IMR-90 (cell line): Measurements from ENCODE around the gene KCNG4. TPM values are rescaled to one million over a fixed set of nuclear protein-coding genes. Genes with fewer than 3 reads are reported as not detected.

Experiments
- ATAC-seq: fragments of 200-7000 bp; cut with Tn5 transposase; 2 replicates; pipeline ENCODE4 v1.9.1; 2020; ENCODE audit warnings: low read depth, mild to moderate bottlenecking, moderate library complexity
- BruUV-seq: library from RNA; stranded (reverse); fragments of 400-500 nt; replicated peaks from 2 replicates; lab custom pipeline; 2021; lab: Mats Ljungman, UMichigan
- CTCF ChIA-PET: fragments of 300-600 bp; formaldehyde crosslinking; extraction: SDS; loops from one replicate; lab custom pipeline; 2021; ENCODE audit warnings: antibody characterized with exemption; lab: Yijun Ruan, JAX
- POLR2A ChIA-PET: fragments of 300-600 bp; sonication (Branson Sonifier 250); formaldehyde crosslinking; loops from one replicate; lab custom pipeline; 2022; ENCODE audit warnings: antibody characterized with exemption; ENCODE audit not compliant: unreplicated experiment; lab: Charles Lee
- DNase-seq: peaks from one replicate; pipeline ENCODE4 v3.0.0; 2013
- H2AFZ ChIP-seq: replicated peaks from 2 replicates; pipeline ENCODE3; 2013; ENCODE audit warnings: low read length, mild to moderate bottlenecking; ENCODE audit not compliant: poor library complexity
- H2AK5ac ChIP-seq: 2 replicates; pipeline ENCODE4 v1.6.1; 2013; ENCODE audit warnings: low read depth, low read length, inconsistent platforms
- H2AK9ac ChIP-seq: replicated peaks from 2 replicates; pipeline ENCODE3; 2013; ENCODE audit warnings: mild to moderate bottlenecking, low read depth, low read length, moderate library complexity; ENCODE audit not compliant: poor library complexity
- H2BK120ac ChIP-seq: 2 replicates; pipeline ENCODE4 v1.6.1; 2013; ENCODE audit warnings: low read depth, low read length, inconsistent platforms
- H2BK15ac ChIP-seq: 3 replicates; pipeline ENCODE4 v1.6.1; 2013; ENCODE audit warnings: low read depth, low read length, inconsistent platforms
- H2BK20ac ChIP-seq: 2 replicates; pipeline ENCODE4 v1.6.1; 2013; ENCODE audit warnings: low read depth, mild to moderate bottlenecking, inconsistent platforms, low read length, moderate library complexity
- H2BK5ac ChIP-seq: 2 replicates; pipeline ENCODE4 v1.6.1; 2013; ENCODE audit warnings: mild to moderate bottlenecking, low read depth, low read length, inconsistent platforms; ENCODE audit not compliant: poor library complexity, severe bottlenecking
- H3K14ac ChIP-seq: replicated peaks from 2 replicates; pipeline ENCODE4 v1.6.1; 2013; ENCODE audit warnings: low read depth, low read length, inconsistent platforms
- H3K18ac ChIP-seq: 2 replicates; pipeline ENCODE4 v1.6.1; 2013; ENCODE audit warnings: low read depth, low read length, control low read depth
- H3K23ac ChIP-seq: 2 replicates; pipeline ENCODE4 v1.6.1; 2013; ENCODE audit warnings: low read depth, low read length, inconsistent platforms
- H3K27ac ChIP-seq: 2 replicates; pipeline ENCODE4 v1.5.1; 2013; ENCODE audit warnings: mild to moderate bottlenecking, control low read depth, low read length; ENCODE audit not compliant: insufficient read depth
- H3K27me3 ChIP-seq: 2 replicates; pipeline ENCODE4 v1.6.1; 2013; ENCODE audit warnings: low read length; ENCODE audit not compliant: control insufficient read depth, insufficient read depth
- H3K36me3 ChIP-seq: 2 replicates; pipeline ENCODE4 v1.6.1; 2013; ENCODE audit warnings: low read length, mixed read lengths; ENCODE audit not compliant: control insufficient read depth, insufficient read depth
- H3K4ac ChIP-seq: 2 replicates; pipeline ENCODE4 v1.6.1; 2013; ENCODE audit warnings: low read depth, low read length, inconsistent platforms
- H3K4me1 ChIP-seq: 2 replicates; pipeline ENCODE4 v1.6.1; 2013; ENCODE audit warnings: low read length, mixed read lengths; ENCODE audit not compliant: control insufficient read depth, insufficient read depth
- H3K4me2 ChIP-seq: 2 replicates; pipeline ENCODE4 v1.6.1; 2013; ENCODE audit warnings: low read depth, mild to moderate bottlenecking, control low read depth, low read length, moderate library complexity
- H3K4me3 ChIP-seq: 2 replicates; pipeline ENCODE4 v1.5.1; 2013; ENCODE audit warnings: low read depth, mild to moderate bottlenecking, control low read depth, low read length, moderate library complexity; ENCODE audit not compliant: insufficient read depth
- H3K56ac ChIP-seq: 2 replicates; pipeline ENCODE4 v1.6.1; 2013; ENCODE audit warnings: low read length, inconsistent platforms; ENCODE audit not compliant: insufficient read depth; ENCODE audit errors: extremely low read depth
- H3K79me1 ChIP-seq, 2 experiments: 2 replicates each; pipeline ENCODE4 v1.6.1; 2013; ENCODE audit warnings: low read length in 2 of 2, inconsistent platforms in 1 of 2, low read depth in 1 of 2
- H3K9ac ChIP-seq: 2 replicates; pipeline ENCODE4 v1.6.1; 2013; ENCODE audit warnings: low read depth, low read length, control low read depth
- H3K9me1 ChIP-seq: 2 replicates; pipeline ENCODE4 v1.6.1; 2013; ENCODE audit warnings: low read length, inconsistent platforms; ENCODE audit not compliant: insufficient read depth
- H3K9me3 ChIP-seq: 2 replicates; pipeline ENCODE4 v1.6.1; 2013; ENCODE audit warnings: low read length; ENCODE audit not compliant: control insufficient read depth, insufficient read depth
- H4K20me1 ChIP-seq: 2 replicates; pipeline ENCODE4 v1.6.1; 2013; ENCODE audit warnings: low read length, inconsistent platforms; ENCODE audit not compliant: insufficient read depth
- H4K5ac ChIP-seq: 2 replicates; pipeline ENCODE4 v1.6.1; 2013; ENCODE audit warnings: mild to moderate bottlenecking, low read depth, low read length, control low read depth
- H4K8ac ChIP-seq, 2 experiments: 2 replicates each; pipeline ENCODE4 v1.6.1; 2013; ENCODE audit warnings: low read depth in 2 of 2, low read length in 2 of 2, control low read depth in 1 of 2, inconsistent platforms in 1 of 2
- H4K91ac ChIP-seq: 2 replicates; pipeline ENCODE4 v1.6.1; 2013; ENCODE audit warnings: low read depth, low read length, inconsistent platforms; ENCODE audit not compliant: insufficient read depth
- BHLHE40 ChIP-seq: fragments of 150-350 bp; IDR thresholded peaks from 2 replicates; pipeline ENCODE4 v1.6.1; 2016; ENCODE audit warnings: mild to moderate bottlenecking, low read depth, low read length
- CEBPB ChIP-seq: IDR thresholded peaks from 2 replicates; pipeline ENCODE4 v1.6.1; 2012; ENCODE audit warnings: low read depth, low read length, improper control_type of control experiment
- MAFK ChIP-seq: IDR thresholded peaks from 2 replicates; pipeline ENCODE4 v1.6.1; 2012; ENCODE audit warnings: low read depth, low read length, improper control_type of control experiment
- MXI1 ChIP-seq: IDR thresholded peaks from 2 replicates; pipeline ENCODE4 v1.6.1; 2012; ENCODE audit warnings: low read depth, mild to moderate bottlenecking, low read length, moderate library complexity, borderline replicate concordance
- NFE2L2 ChIP-seq: fragments of 150-350 bp; IDR thresholded peaks from 2 replicates; pipeline ENCODE4 v1.6.1; 2016; ENCODE audit warnings: low read depth, mild to moderate bottlenecking, low read length
- POLR2A ChIP-seq: IDR thresholded peaks from 2 replicates; pipeline ENCODE4 v1.6.1; 2012; ENCODE audit warnings: mild to moderate bottlenecking, low read depth, low read length
- RAD21 ChIP-seq: IDR thresholded peaks from 2 replicates; pipeline ENCODE4 v1.6.1; 2012; ENCODE audit warnings: low read length, improper control_type of control experiment
- RFX5 ChIP-seq: IDR thresholded peaks from 2 replicates; pipeline ENCODE4 v1.8.0; 2012; ENCODE audit warnings: low read depth, mild to moderate bottlenecking, low read length, moderate library complexity
- SMC3 ChIP-seq: fragments of 150-350 bp; IDR thresholded peaks from 2 replicates; pipeline ENCODE4 v1.6.1; 2016; ENCODE audit warnings: low read depth, mild to moderate bottlenecking, antibody characterized with exemption, low read length, moderate library complexity
- whole genome bisulfite sequencing, 2 experiments: methylation state at CpG; one replicate each; pipeline versions ENCODE4 v1.1.5 to v1.1.7; 2013; ENCODE audit warnings: missing lambda C conversion rate in 2 of 2; ENCODE audit not compliant: insufficient read length in 1 of 2; ENCODE audit errors: extremely low coverage in 2 of 2; 5-methylcytosine and 5-hydroxymethylcytosine counted together
- dilution Hi-C: fragments of 300-500 bp; cut with HindIII; formaldehyde crosslinking; loops from one replicate; pipeline ENCODE4 v1.14.3; 2018; ENCODE audit warnings: low sequenced_read_pairs; ENCODE audit not compliant: unreplicated experiment
- in situ Hi-C: fragments of 300-500 bp; cut with MboI; formaldehyde crosslinking; loops from 3 replicates; pipeline ENCODE4 v1.14.3; 2019; ENCODE audit warnings: low sequenced_read_pairs, inconsistent platforms, mixed read lengths
- intact Hi-C: fragments of 100-400 bp; cut with micrococcal nuclease; formaldehyde crosslinking; loops from 2 replicates; pipeline ENCODE4 v1.10.0; 2022
- polyA plus RNA-seq, 3 experiments: library from polyadenylated mRNA; depleted of rRNA; stranded (reverse); fragments of >200 nt; gene quantifications; 2 replicates each; pipeline ENCODE4 v1.2.3, GENCODE V29; 2012; ENCODE audit warnings: low replicate concordance in 1 of 3
- total RNA-seq: library from RNA; depleted of rRNA; stranded (reverse); fragments of >200 nt; gene quantifications from 2 replicates; pipeline ENCODE4 v1.2.3, GENCODE V29; 2012
- TF ChIP-seq, protein P1 (sequence below): fragments of 150-350 bp; IDR thresholded peaks from 2 replicates; pipeline ENCODE4 v1.6.1; 2016; ENCODE audit warnings: low read depth, mild to moderate bottlenecking, low read length, moderate library complexity, borderline replicate concordance
- TF ChIP-seq, protein P2 (sequence below): fragments of 150-350 bp; IDR thresholded peaks from 2 replicates; pipeline ENCODE4 v1.6.1; 2017; ENCODE audit warnings: mild to moderate bottlenecking, antibody characterized with exemption, low read length, low read depth

KCNG4 gene
- total and polyA plus RNA-seq, 2 of the 4 experiments (the other 2 are of a cell fraction) = not detected

DNA sequence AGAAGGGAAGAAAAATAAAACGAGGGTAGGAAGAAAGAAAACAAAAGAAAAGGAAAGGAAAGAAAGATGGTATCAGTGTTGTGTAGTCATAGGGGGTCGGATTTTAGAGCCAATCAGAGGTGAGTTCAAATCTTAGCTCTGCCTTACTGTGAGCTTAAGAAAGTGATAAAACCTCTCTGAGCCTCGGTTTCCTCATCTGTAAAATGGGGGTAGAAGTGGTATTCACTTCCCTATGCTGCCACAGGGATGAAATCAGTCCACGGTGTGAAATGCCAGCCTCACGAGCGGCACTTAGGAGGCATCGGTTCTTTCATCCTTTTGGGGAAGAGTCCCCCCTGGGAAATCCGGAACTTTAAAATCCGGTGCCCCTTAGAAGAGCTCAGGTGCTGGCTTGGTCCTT, 6.1 kb downstream of the KCNG4 start:
- DNase-seq = no peak
- H2BK20ac ChIP-seq = no peak overlapping the region
- H3K27me3 ChIP-seq = peaks cover 36% of the 10 kb centered on the region
- H3K4me1 ChIP-seq = peaks cover under 1% of the 10 kb centered on the region; the same call in 1 of the 2 replicates
- no peak overlapping the region for H2BK15ac ChIP-seq
- H2AFZ ChIP-seq = no peak overlapping the region
- H3K27ac ChIP-seq = no peak overlapping the region
- H4K8ac ChIP-seq = no peak overlapping the region
- no peak overlapping the region for H3K14ac ChIP-seq
- CTCF ChIA-PET = no interaction called here
- BruUV-seq = no TSS peak
- H2BK120ac ChIP-seq = no peak overlapping the region
- no peak overlapping the region for H3K18ac ChIP-seq
- no peak overlapping the region for H2BK5ac ChIP-seq
- no peak overlapping the region for H3K9ac ChIP-seq
- H3K9me1 ChIP-seq = no peaks in the 10 kb centered on the region
- no peak overlapping the region for H3K4ac ChIP-seq
- POLR2A ChIA-PET = no interaction called here
- no peak overlapping the region for H3K23ac ChIP-seq
- no peak overlapping the region for H3K4me3 ChIP-seq
- H4K20me1 ChIP-seq = no peaks in the 10 kb centered on the region
- no peak for ATAC-seq
- WGBS, 2 experiments = 100% methylated on average over 1 of the region's 9 CpGs; no CpG with 5 or more reads in 1 of the 2 experiments
- no peaks in the 10 kb centered on the region for H3K79me1 ChIP-seq
- no peaks in the 10 kb centered on the region for H3K36me3 ChIP-seq
- H2AK9ac ChIP-seq = no peak overlapping the region
- H4K91ac ChIP-seq = no peak overlapping the region
- dilution Hi-C loops (no loop called here), intact Hi-C loops (no loop called here), in situ Hi-C loops (no loop called here)
- no peak overlapping the region for H2AK5ac ChIP-seq
- no peak overlapping the region for H3K4me2 ChIP-seq
- TF ChIP-seq RAD21 (no peak), CEBPB (no peak), NFE2L2 (no peak), SMC3 (no peak), POLR2A (no peak), MAFK (no peak), RFX5 (no peak), BHLHE40 (no peak), MXI1 (no peak)
- TF ChIP-seq, protein P1, sequence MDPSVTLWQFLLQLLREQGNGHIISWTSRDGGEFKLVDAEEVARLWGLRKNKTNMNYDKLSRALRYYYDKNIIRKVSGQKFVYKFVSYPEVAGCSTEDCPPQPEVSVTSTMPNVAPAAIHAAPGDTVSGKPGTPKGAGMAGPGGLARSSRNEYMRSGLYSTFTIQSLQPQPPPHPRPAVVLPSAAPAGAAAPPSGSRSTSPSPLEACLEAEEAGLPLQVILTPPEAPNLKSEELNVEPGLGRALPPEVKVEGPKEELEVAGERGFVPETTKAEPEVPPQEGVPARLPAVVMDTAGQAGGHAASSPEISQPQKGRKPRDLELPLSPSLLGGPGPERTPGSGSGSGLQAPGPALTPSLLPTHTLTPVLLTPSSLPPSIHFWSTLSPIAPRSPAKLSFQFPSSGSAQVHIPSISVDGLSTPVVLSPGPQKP = no peak
- TF ChIP-seq, protein P2, sequence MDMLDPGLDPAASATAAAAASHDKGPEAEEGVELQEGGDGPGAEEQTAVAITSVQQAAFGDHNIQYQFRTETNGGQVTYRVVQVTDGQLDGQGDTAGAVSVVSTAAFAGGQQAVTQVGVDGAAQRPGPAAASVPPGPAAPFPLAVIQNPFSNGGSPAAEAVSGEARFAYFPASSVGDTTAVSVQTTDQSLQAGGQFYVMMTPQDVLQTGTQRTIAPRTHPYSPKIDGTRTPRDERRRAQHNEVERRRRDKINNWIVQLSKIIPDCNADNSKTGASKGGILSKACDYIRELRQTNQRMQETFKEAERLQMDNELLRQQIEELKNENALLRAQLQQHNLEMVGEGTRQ = no peak
- H4K5ac ChIP-seq = no peak overlapping the region
- H3K9me3 ChIP-seq = no peaks in the 10 kb centered on the region
- no peak overlapping the region for H3K56ac ChIP-seq
